Esophagus squamous epithelium (tissue), 4 donors: Measurements from ENCODE around the gene NPR1.

Experiments
- CTCF ChIP-seq, 6 experiments: fragments of 450-650 bp in 4 of 6; fragments of 200-600 bp in 2 of 6; sonication (generic) in 2 of 6; IDR thresholded peaks; one replicate each; pipeline ENCODE4 v1.5.1; 2016 to 2019; ENCODE audit warnings: antibody characterized with exemption in 6 of 6, mild to moderate bottlenecking in 4 of 6, moderate library complexity in 4 of 6
- POLR2A ChIP-seq, 4 donors: fragments of 450-650 bp; IDR thresholded peaks; one replicate each; pipeline ENCODE4 v1.6.1; 2017; ENCODE audit warnings: antibody characterized with exemption in 4 of 4, mild to moderate bottlenecking in 4 of 4, moderate library complexity in 3 of 4

DNA sequence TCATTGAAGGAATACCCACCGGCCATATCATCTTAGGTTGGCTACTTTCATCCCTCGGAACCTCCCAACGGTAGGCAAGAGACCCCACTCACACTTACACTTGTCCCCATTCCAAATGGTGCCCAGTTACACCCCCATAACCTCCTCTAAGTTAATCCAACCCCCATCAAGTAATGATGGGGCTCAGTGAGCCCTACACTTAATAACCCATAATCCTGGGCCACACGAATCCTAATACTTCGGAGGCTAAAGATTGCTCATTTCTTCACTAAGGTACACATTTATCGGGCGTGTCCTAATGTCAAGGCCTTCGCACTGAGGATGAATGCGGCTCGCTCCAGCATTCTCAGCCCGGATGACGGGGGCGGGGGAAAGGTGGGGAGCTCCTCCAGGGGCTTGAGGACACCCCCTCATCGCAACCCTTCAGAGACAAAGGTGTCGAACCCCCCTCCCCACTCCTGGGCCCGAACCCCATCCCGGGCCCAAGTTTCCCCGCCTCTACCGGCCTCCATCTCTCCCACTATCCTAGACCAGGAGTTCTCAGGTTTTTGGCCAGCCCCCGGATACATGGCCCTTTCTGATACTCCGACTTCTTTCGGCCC lies 8.1 kb upstream of the NPR1 start:
- no peak for TF ChIP-seq POLR2A (IDR thresholded peaks at IDR 0.05)
- no peak for TF ChIP-seq CTCF (IDR thresholded peaks at IDR 0.05)
